GM19043 (cell line): ENCODE data around the gene IDH1.
A peak's percentile ranks its signal among the peaks of the same experiment; 100 is the strongest.
"Not testable (repeated sequence)": the region's sequence is repeated elsewhere in the genome, so short reads cannot be mapped to it uniquely, and the experiment has no call there.

Experiments
- ATAC-seq: cut with Tn5 transposase; IDR thresholded peaks from one replicate; pipeline ENCODE4 v1.9.1; 2021; ENCODE audit warnings: low read depth; ENCODE audit not compliant: unreplicated experiment

IDH1 gene

GRCh38 chr2:208254871-208255556 lies at the start of gene IDH1:
Gene IDH1 (minus strand): TSS chr2:208255071. CDS start chr2:208251551, 3,520 bp downstream.
- ATAC-seq, result peak; percentile 64

GRCh38 chr2:208304157-208304556 lies 49.3 kb upstream of the IDH1 start:
- no peak for ATAC-seq

- ATAC-seq, result no peak
Observed at GRCh38 chr2:208300847-208301618, 46.2 kb upstream of the IDH1 start.

GRCh38 chr2:208297961-208298360 lies 43.1 kb upstream of the IDH1 start:
- no peak for ATAC-seq

- no peak for ATAC-seq
Observed at GRCh38 chr2:208296610-208297009, 41.7 kb upstream of the IDH1 start.

GRCh38 chr2:208295834-208296233 lies 41.0 kb upstream of the IDH1 start:
- ATAC-seq, result no peak

GRCh38 chr2:208294482-208295024 lies 39.7 kb upstream of the IDH1 start:
- no peak for ATAC-seq

GRCh38 chr2:208285853-208286252 lies 31.0 kb upstream of the IDH1 start:
- no peak for ATAC-seq

GRCh38 chr2:208280933-208281332 lies 26.1 kb upstream of the IDH1 start:
- ATAC-seq, result peak; percentile 70

- ATAC-seq, result no peak
Observed at GRCh38 chr2:208280234-208280633, 25.4 kb upstream of the IDH1 start.

- ATAC-seq, result no peak
Observed at GRCh38 chr2:208279236-208279635, 24.4 kb upstream of the IDH1 start.

GRCh38 chr2:208278549-208278948 lies 23.7 kb upstream of the IDH1 start:
- ATAC-seq, result no peak

GRCh38 chr2:208274748-208275147 lies 19.9 kb upstream of the IDH1 start:
- no peak for ATAC-seq

- no peak for ATAC-seq
Observed at GRCh38 chr2:208269091-208269490, 14.2 kb upstream of the IDH1 start.

- ATAC-seq, result no peak
Observed at GRCh38 chr2:208268156-208268952, 13.5 kb upstream of the IDH1 start.

- ATAC-seq, result not testable (repeated sequence)
Observed at GRCh38 chr2:208267526-208267925, 12.7 kb upstream of the IDH1 start.

GRCh38 chr2:208266936-208267335 lies 12.1 kb upstream of the IDH1 start:
- ATAC-seq, result no peak

GRCh38 chr2:208266553-208266893 lies 11.7 kb upstream of the IDH1 start:
- no peak for ATAC-seq

- ATAC-seq, result peak; percentile 72
Observed at GRCh38 chr2:208265801-208266552, 11.1 kb upstream of the IDH1 start, which contains the start of gene PIKFYVE. Gene PIKFYVE (plus strand): TSS chr2:208266255. CDS start chr2:208271520, 5,265 bp downstream.

- ATAC-seq, result peak; percentile 32
Observed at GRCh38 chr2:208265371-208265800, 10.5 kb upstream of the IDH1 start.
